Chondrocyte (in vitro differentiated cells): ENCODE results near the gene INMT. TPM values are rescaled to one million over a fixed set of nuclear protein-coding genes. Genes with fewer than 3 reads are reported as not detected.
"Not testable (repeated sequence)": the region's sequence is repeated elsewhere in the genome, so short reads cannot be mapped to it uniquely, and the experiment has no call there.

Source experiments
- DNase-seq: peaks from one replicate; pipeline ENCODE4 v3.0.0; 2021; ENCODE audit warnings: mixed read lengths, low spot score
- H3K27ac Mint-ChIP-seq: one replicate; pipeline ENCODE4 v1.8.0; 2021; ENCODE audit warnings: mild to moderate bottlenecking, moderate library complexity, mixed read lengths; ENCODE audit not compliant: unreplicated experiment
- H3K27me3 Mint-ChIP-seq: 2 replicates; pipeline ENCODE4 v1.8.0; 2021; ENCODE audit warnings: low read depth, mixed read lengths
- H3K36me3 Mint-ChIP-seq: 2 replicates; pipeline ENCODE4 v1.8.0; 2021; ENCODE audit warnings: low read depth, mixed read lengths
- H3K4me1 Mint-ChIP-seq: 2 replicates; pipeline ENCODE4 v1.8.0; 2021; ENCODE audit warnings: low read depth, mild to moderate bottlenecking, mixed read lengths
- H3K4me3 Mint-ChIP-seq: one replicate; pipeline ENCODE4 v1.8.0; 2021; ENCODE audit warnings: mild to moderate bottlenecking, moderate library complexity, mixed read lengths; ENCODE audit not compliant: unreplicated experiment
- H3K9me3 Mint-ChIP-seq: 2 replicates; pipeline ENCODE4 v1.8.0; 2021; ENCODE audit warnings: low read depth, mixed read lengths
- total RNA-seq: library from RNA; stranded (reverse); gene quantifications from 3 replicates; pipeline ENCODE4 v1.2.1, GENCODE V29; 2021
- TF ChIP-seq, protein P1 (sequence below): fragments of 200-600 bp; sonication (generic); IDR thresholded peaks from 2 replicates; pipeline ENCODE4 v1.5.0; 2021; ENCODE audit warnings: antibody characterized with exemption, mild to moderate bottlenecking, moderate library complexity

Gene INMT
- total RNA-seq, 1 donor from 2014 or later: 73.2 TPM

GRCh38 chr7:30709549-30709948, 42.4 kb upstream of the INMT start:
- no peak for DNase-seq
- H3K27me3 Mint-ChIP-seq: peaks cover 27% of the 10 kb centered on the region
- H3K9me3 Mint-ChIP-seq: no peaks in the 10 kb centered on the region
- H3K4me3 Mint-ChIP-seq: no peak overlapping the region
- H3K4me1 Mint-ChIP-seq: peaks cover 10% of the 10 kb centered on the region
- TF ChIP-seq, protein P1, sequence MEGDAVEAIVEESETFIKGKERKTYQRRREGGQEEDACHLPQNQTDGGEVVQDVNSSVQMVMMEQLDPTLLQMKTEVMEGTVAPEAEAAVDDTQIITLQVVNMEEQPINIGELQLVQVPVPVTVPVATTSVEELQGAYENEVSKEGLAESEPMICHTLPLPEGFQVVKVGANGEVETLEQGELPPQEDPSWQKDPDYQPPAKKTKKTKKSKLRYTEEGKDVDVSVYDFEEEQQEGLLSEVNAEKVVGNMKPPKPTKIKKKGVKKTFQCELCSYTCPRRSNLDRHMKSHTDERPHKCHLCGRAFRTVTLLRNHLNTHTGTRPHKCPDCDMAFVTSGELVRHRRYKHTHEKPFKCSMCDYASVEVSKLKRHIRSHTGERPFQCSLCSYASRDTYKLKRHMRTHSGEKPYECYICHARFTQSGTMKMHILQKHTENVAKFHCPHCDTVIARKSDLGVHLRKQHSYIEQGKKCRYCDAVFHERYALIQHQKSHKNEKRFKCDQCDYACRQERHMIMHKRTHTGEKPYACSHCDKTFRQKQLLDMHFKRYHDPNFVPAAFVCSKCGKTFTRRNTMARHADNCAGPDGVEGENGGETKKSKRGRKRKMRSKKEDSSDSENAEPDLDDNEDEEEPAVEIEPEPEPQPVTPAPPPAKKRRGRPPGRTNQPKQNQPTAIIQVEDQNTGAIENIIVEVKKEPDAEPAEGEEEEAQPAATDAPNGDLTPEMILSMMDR: no peak
- no peaks in the 10 kb centered on the region for H3K36me3 Mint-ChIP-seq
- H3K27ac Mint-ChIP-seq: peak overlapping the region; percentile 12

DNA sequence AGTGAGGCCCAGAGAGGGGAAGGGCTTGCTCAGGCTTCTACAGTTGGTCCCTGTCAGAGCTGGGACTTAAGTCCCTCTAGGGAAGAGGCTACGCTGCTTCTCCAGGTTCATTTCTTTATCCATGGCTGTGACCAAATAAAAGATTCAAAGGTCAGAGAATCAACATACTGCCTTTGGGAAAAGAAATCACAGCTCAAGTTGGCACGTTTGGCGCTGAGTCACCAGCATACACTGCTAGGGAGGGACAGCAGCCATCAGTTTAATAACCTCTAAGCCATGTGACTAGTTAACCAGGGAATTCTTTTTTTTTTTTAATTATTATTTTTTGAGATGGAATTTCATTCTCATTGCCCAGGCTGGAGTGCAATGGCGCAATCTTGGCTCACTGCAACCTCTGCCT, 41.3 kb upstream of the INMT start:
- Mint-ChIP-seq H3K36me3 (no peaks in the 10 kb centered on the region), H3K4me3 (no peak overlapping the region), H3K27ac (no peak overlapping the region), H3K27me3 (peaks cover 29% of the 10 kb centered on the region), H3K9me3 (peaks cover 9% of the 10 kb centered on the region), H3K4me1 (peaks cover 10% of the 10 kb centered on the region)
- TF ChIP-seq, protein P1: no peak
- DNase-seq: no peak

GRCh38 chr7:30713392-30713791, 38.5 kb upstream of the INMT start:
- peaks cover 18% of the 10 kb centered on the region for H3K27me3 Mint-ChIP-seq
- H3K4me3 Mint-ChIP-seq: no peak overlapping the region
- peaks cover 4% of the 10 kb centered on the region for H3K4me1 Mint-ChIP-seq
- DNase-seq: no peak
- TF ChIP-seq, protein P1: no peak
- peaks cover 21% of the 10 kb centered on the region for H3K9me3 Mint-ChIP-seq
- H3K27ac Mint-ChIP-seq: no peak overlapping the region
- H3K36me3 Mint-ChIP-seq: peaks cover 10% of the 10 kb centered on the region

DNA sequence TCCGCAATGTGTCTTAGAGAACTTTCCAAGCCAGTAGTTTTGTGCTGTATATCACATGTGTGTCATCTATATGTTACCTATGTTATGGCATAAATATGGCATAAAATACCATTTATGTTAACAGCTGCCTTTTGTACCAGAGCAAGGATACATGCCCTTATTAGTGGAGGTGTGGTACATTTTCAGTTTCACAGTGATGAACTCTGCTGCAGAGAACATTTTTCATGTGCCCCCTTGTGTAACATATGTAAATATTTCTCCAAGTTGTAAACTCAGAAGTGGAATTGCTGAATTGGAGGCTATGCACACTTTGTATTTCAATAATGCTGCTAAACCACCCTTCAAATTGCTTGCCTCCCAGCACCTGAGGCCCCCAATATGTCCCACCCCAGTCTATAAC, 37.8 kb upstream of the INMT start:
- DNase-seq: no peak
- H3K4me1 Mint-ChIP-seq: no peaks in the 10 kb centered on the region
- no peak overlapping the region for H3K27ac Mint-ChIP-seq
- H3K27me3 Mint-ChIP-seq: peaks cover 18% of the 10 kb centered on the region
- H3K4me3 Mint-ChIP-seq: no peak overlapping the region
- peaks cover 13% of the 10 kb centered on the region for H3K36me3 Mint-ChIP-seq
- H3K9me3 Mint-ChIP-seq: peaks cover 27% of the 10 kb centered on the region
- TF ChIP-seq, protein P1: no peak

DNA sequence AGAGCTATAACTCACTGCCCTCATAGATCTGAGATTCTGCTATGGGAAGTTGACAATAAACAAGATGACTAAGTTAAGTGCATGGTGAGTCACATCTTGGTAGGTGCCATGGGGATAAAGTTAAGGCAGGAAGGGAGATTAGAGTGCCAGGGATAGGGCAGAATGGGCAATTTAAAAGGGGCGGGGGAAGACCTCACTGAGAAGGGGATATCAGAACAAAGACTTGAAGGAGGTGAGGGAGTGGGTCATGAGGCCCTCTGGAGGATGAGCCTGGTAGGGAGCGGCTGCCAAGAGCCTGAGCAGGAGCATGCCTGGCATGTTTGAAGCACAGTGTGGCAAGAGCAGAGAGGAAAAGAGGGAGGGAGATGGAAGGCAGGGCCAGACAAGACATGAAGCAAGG, 34.8 kb upstream of the INMT start:
- Mint-ChIP-seq H3K4me1 (no peaks in the 10 kb centered on the region), H3K36me3 (peaks cover 13% of the 10 kb centered on the region), H3K27me3 (peaks cover 26% of the 10 kb centered on the region), H3K4me3 (no peak overlapping the region), H3K9me3 (peaks cover 42% of the 10 kb centered on the region), H3K27ac (no peak overlapping the region)
- peak; percentile 30 for DNase-seq
- TF ChIP-seq, protein P1: no peak

DNA sequence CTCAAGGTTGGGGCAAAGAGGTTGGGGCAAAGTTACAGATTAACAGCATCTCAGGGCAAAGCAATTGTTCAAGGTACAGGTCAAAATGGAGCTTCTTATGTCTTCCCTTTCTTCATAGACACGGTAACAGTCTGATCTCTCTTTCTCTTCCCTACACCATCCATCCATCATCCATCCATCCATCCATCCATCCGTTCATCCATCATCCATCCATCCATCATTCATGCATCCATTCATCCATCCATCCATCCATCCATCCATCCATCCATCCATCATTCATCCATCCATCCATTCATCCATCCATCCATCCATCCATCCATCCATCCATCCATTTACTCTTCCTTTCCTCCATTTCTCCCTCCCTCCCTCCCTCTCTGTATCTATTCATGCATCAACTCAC, 32.5 kb upstream of the INMT start:
- H3K36me3 Mint-ChIP-seq: peaks cover 13% of the 10 kb centered on the region
- not testable (repeated sequence) for H3K27ac Mint-ChIP-seq

More for the DNA sequence above, 32.5 kb upstream of the INMT start:
- not testable (repeated sequence) for H3K4me1 Mint-ChIP-seq, H3K4me3 Mint-ChIP-seq, DNase-seq
- Mint-ChIP-seq H3K27me3 (peaks cover 28% of the 10 kb centered on the region), H3K9me3 (peaks cover 42% of the 10 kb centered on the region)
